HG03575 (cell line): ENCODE results near the gene ST6GALNAC4.

Experiments
- ATAC-seq: cut with Tn5 transposase; IDR thresholded peaks from one replicate; pipeline ENCODE4 v1.9.1; 2021; ENCODE audit not compliant: unreplicated experiment, insufficient number of reproducible peaks, low FRiP score; ENCODE audit errors: extremely low read depth

Gene ST6GALNAC4

GRCh38 chr9:127916720-127917581, at the start of gene ST6GALNAC4:
Gene ST6GALNAC4 (minus strand): TSS chr9:127917041. CDS start chr9:127916419, 622 bp downstream.
- no peak for ATAC-seq

- no peak for ATAC-seq
Measured at GRCh38 chr9:127965953-127966352, 49.1 kb upstream of the ST6GALNAC4 start.

- ATAC-seq, result no peak
Measured at GRCh38 chr9:127963359-127964064, 46.7 kb upstream of the ST6GALNAC4 start.

- ATAC-seq, result no peak
Measured at GRCh38 chr9:127963041-127963358, 46.2 kb upstream of the ST6GALNAC4 start.

GRCh38 chr9:127962278-127962677, 45.4 kb upstream of the ST6GALNAC4 start:
- ATAC-seq, result no peak

- ATAC-seq, result no peak
Measured at GRCh38 chr9:127961613-127962155, 44.8 kb upstream of the ST6GALNAC4 start.

- no peak for ATAC-seq
Measured at GRCh38 chr9:127961155-127961490, 44.3 kb upstream of the ST6GALNAC4 start.

GRCh38 chr9:127960410-127961154, 43.7 kb upstream of the ST6GALNAC4 start:
- no peak for ATAC-seq

- ATAC-seq, result no peak
Measured at GRCh38 chr9:127959841-127960409, 43.1 kb upstream of the ST6GALNAC4 start.

- ATAC-seq, result no peak
Measured at GRCh38 chr9:127959398-127959797, 42.6 kb upstream of the ST6GALNAC4 start.

GRCh38 chr9:127958728-127959127, 41.9 kb upstream of the ST6GALNAC4 start:
- no peak for ATAC-seq

- no peak for ATAC-seq
Measured at GRCh38 chr9:127955294-127956015, 38.6 kb upstream of the ST6GALNAC4 start.

GRCh38 chr9:127954831-127955293, 38.0 kb upstream of the ST6GALNAC4 start:
- ATAC-seq, result no peak

GRCh38 chr9:127953768-127954505, 37.1 kb upstream of the ST6GALNAC4 start:
- no peak for ATAC-seq

- ATAC-seq, result no peak
Measured at GRCh38 chr9:127953154-127953553, 36.3 kb upstream of the ST6GALNAC4 start.

- no peak for ATAC-seq
Measured at GRCh38 chr9:127950513-127951289, 33.9 kb upstream of the ST6GALNAC4 start.

- no peak for ATAC-seq
Measured at GRCh38 chr9:127949827-127950512, 33.1 kb upstream of the ST6GALNAC4 start.
